SU-DHL-6 (cell line): ENCODE results near the gene NEU2.

Experiments used
- CTCF ChIP-seq: fragments of 200-600 bp; sonication (generic); IDR thresholded peaks from one replicate; pipeline ENCODE4 v1.5.1; 2017; ENCODE audit warnings: antibody characterized with exemption, mild to moderate bottlenecking, low read length, moderate library complexity; ENCODE audit not compliant: insufficient read depth, poor library complexity, severe bottlenecking
- EZH2phosphoT487 ChIP-seq: fragments of 200-600 bp; sonication (generic), shearing (Covaris generic); conservative IDR thresholded peaks from 2 replicates; pipeline ENCODE4 v1.6.1; 2018; ENCODE audit warnings: mild to moderate bottlenecking, antibody characterized with exemption, low read length, moderate library complexity, mixed read lengths

GRCh38 chr2:232994446-232994845 is 38.0 kb upstream of the NEU2 start:
- TF ChIP-seq CTCF (no peak), EZH2phosphoT487 (no peak)
